Femur (tissue), 1 donor: ENCODE results near the gene MSH3.

ENCODE experiments used
- DNase-seq: peaks from one replicate; pipeline ENCODE4 v3.0.0-alpha.2; 2017

MSH3 gene

GRCh38 chr5:80654391-80655230 lies at the start of gene MSH3, which contains the start of gene DHFR:
Gene MSH3 (plus strand): TSS chr5:80654652. CDS start chr5:80654728, 76 bp downstream.
Gene DHFR (minus strand): TSS chr5:80654983. CDS start chr5:80654489, 494 bp downstream.
- peak; percentile 93 for DNase-seq

- no peak for DNase-seq
Observed at GRCh38 chr5:80607343-80607742, 47.1 kb upstream of the MSH3 start.

- no peak for DNase-seq
Observed at GRCh38 chr5:80607832-80608231, 46.6 kb upstream of the MSH3 start.

- no peak for DNase-seq
Observed at GRCh38 chr5:80608731-80609130, 45.7 kb upstream of the MSH3 start.

GRCh38 chr5:80609692-80610091 lies 44.8 kb upstream of the MSH3 start:
- no peak for DNase-seq

- no peak for DNase-seq
Observed at GRCh38 chr5:80615266-80615914, 39.1 kb upstream of the MSH3 start.

GRCh38 chr5:80618438-80618837 lies 36.0 kb upstream of the MSH3 start:
- DNase-seq = no peak

- no peak for DNase-seq
Observed at GRCh38 chr5:80619086-80619485, 35.4 kb upstream of the MSH3 start.

GRCh38 chr5:80620211-80620610 lies 34.2 kb upstream of the MSH3 start:
- DNase-seq = no peak

GRCh38 chr5:80622756-80623155 lies 31.7 kb upstream of the MSH3 start:
- no peak for DNase-seq

GRCh38 chr5:80623999-80624398 lies 30.5 kb upstream of the MSH3 start:
- no peak for DNase-seq

- no peak for DNase-seq
Observed at GRCh38 chr5:80625230-80625629, 29.2 kb upstream of the MSH3 start.

- no peak for DNase-seq
Observed at GRCh38 chr5:80629281-80629680, 25.2 kb upstream of the MSH3 start.

GRCh38 chr5:80631278-80632259 lies 22.9 kb upstream of the MSH3 start:
- no peak for DNase-seq

GRCh38 chr5:80632700-80633099 lies 21.8 kb upstream of the MSH3 start:
- no peak for DNase-seq

- no peak for DNase-seq
Observed at GRCh38 chr5:80634193-80634592, 20.3 kb upstream of the MSH3 start.

- DNase-seq = no peak
Observed at GRCh38 chr5:80641353-80641752, 13.1 kb upstream of the MSH3 start.

GRCh38 chr5:80644900-80645299 lies 9.6 kb upstream of the MSH3 start:
- no peak for DNase-seq

GRCh38 chr5:80646926-80647325 lies 7.5 kb upstream of the MSH3 start:
- DNase-seq = no peak

- DNase-seq = no peak
Observed at GRCh38 chr5:80653502-80653901, 950 bp upstream of the MSH3 start.

- DNase-seq = no peak
Observed at GRCh38 chr5:80654054-80654390, 430 bp upstream of the MSH3 start.

- DNase-seq = no peak
Observed at GRCh38 chr5:80655231-80655774, 851 bp downstream of the MSH3 start.

GRCh38 chr5:80656425-80656824 lies 2.0 kb downstream of the MSH3 start:
- no peak for DNase-seq
